HCT116 (cell line): ENCODE results near the gene TIMM10B. TPM values are rescaled to one million over a fixed set of nuclear protein-coding genes. Genes with fewer than 3 reads are reported as not detected.

Source experiments
- ATAC-seq: fragments of 200-7000 bp; cut with Tn5 transposase; 2 replicates; pipeline ENCODE4 v1.9.1; 2020; ENCODE audit warnings: mild to moderate bottlenecking, moderate library complexity
- BruUV-seq: library from RNA; stranded (reverse); fragments of 400-500 nt; replicated peaks from 2 replicates; lab custom pipeline; 2021; lab: Mats Ljungman, UMichigan
- CTCF ChIA-PET: fragments of 300-600 bp; sonication (Branson Sonifier 250); formaldehyde crosslinking; loops from one replicate; lab custom pipeline; 2021; ENCODE audit warnings: antibody characterized with exemption; lab: Charles Lee
- POLR2A ChIA-PET: fragments of 300-600, 350-600 bp; sonication (Branson Sonifier 250); formaldehyde crosslinking; loops from one replicate; lab custom pipeline; 2021; ENCODE audit warnings: antibody characterized with exemption; lab: Charles Lee
- RAD21 ChIA-PET, 2 experiments: fragments of 300-600 bp; sonication (Branson Sonifier 250); formaldehyde crosslinking; loops; one replicate each; lab custom pipeline; 2023; ENCODE audit warnings: low total read pairs in 2 of 2; ENCODE audit not compliant: uncharacterized antibody in 2 of 2, unreplicated experiment in 2 of 2, low non-redundant PET in 1 of 2; lab: Charles Lee
- DNase-seq: peaks from one replicate; pipeline ENCODE4 v3.0.0-alpha.2; 2010; ENCODE audit warnings: low read depth, low spot score
- H2AFZ ChIP-seq: fragments of 200-600 bp; shearing (Covaris generic), sonication (generic); 2 replicates; pipeline ENCODE4 v1.6.1; 2017; ENCODE audit warnings: low read depth, mixed run types, mixed read lengths, antibody characterized with exemption, low read length; ENCODE audit not compliant: poor library complexity, severe bottlenecking
- H3K27ac ChIP-seq: 2 replicates; pipeline ENCODE4 v1.5.1; 2012; ENCODE audit warnings: low read depth, low read length
- H3K27me3 ChIP-seq: fragments of 200-600 bp; sonication (generic); 2 replicates; pipeline ENCODE4 v1.6.1; 2016; ENCODE audit warnings: mixed run types, low read length, mixed read lengths; ENCODE audit not compliant: insufficient read depth
- H3K36me3 ChIP-seq, 2 experiments: fragments of 200-500 bp in 1 of 2; fragments of 200-600 bp in 1 of 2; sonication (Bioruptor generic) in 1 of 2; sonication (generic) in 1 of 2; 2 replicates each; pipeline versions ENCODE4 v1.5.1 to v1.6.1; 2014 to 2016; ENCODE audit warnings: low read length in 2 of 2, inconsistent platforms in 1 of 2, mixed read lengths in 1 of 2, mixed run types in 1 of 2; ENCODE audit not compliant: insufficient read depth in 2 of 2, control insufficient read depth in 1 of 2
- H3K4me1 ChIP-seq, 2 experiments: fragments of 200-600 bp in 1 of 2; sonication (generic) in 1 of 2; 2 replicates each; pipeline versions ENCODE4 v1.5.1 to v1.6.1; 2012 to 2017; ENCODE audit warnings: low read length in 2 of 2, inconsistent platforms in 1 of 2, mild to moderate bottlenecking in 1 of 2, mixed read lengths in 1 of 2, mixed run types in 1 of 2, moderate library complexity in 1 of 2; ENCODE audit not compliant: insufficient read depth in 2 of 2, control insufficient read depth in 1 of 2
- H3K4me2 ChIP-seq: fragments of 200-600 bp; sonication (generic); 2 replicates; pipeline ENCODE4 v1.6.1; 2017; ENCODE audit warnings: mixed run types, low read length, mixed read lengths
- H3K4me3 ChIP-seq, 2 experiments: fragments of 200-600 bp in 1 of 2; sonication (generic) in 1 of 2; replicated peaks in 1 of 2; 2 replicates each; pipeline ENCODE4 v1.5.1; 2011 to 2016; ENCODE audit warnings: low read length in 2 of 2, control low read depth in 1 of 2, low read depth in 1 of 2, mild to moderate bottlenecking in 1 of 2, mixed read lengths in 1 of 2, mixed run types in 1 of 2
- H3K79me2 ChIP-seq: fragments of 200-600 bp; sonication (generic); 2 replicates; pipeline ENCODE4 v1.6.1; 2017; ENCODE audit warnings: mild to moderate bottlenecking, mixed run types, low read length, moderate library complexity, mixed read lengths; ENCODE audit not compliant: insufficient read depth
- H3K9ac ChIP-seq: fragments of 200-600 bp; sonication (generic); 2 replicates; pipeline ENCODE4 v1.6.1; 2016; ENCODE audit warnings: low read length, mixed read lengths
- H3K9me2 ChIP-seq: fragments of 200-600 bp; sonication (generic), shearing (Covaris generic); 2 replicates; pipeline ENCODE4 v1.6.1; 2017; ENCODE audit warnings: mixed run types, mild to moderate bottlenecking, moderate library complexity; ENCODE audit not compliant: insufficient read depth
- H3K9me3 ChIP-seq, 2 experiments: fragments of 200-500 bp in 1 of 2; fragments of 200-600 bp in 1 of 2; sonication (Bioruptor generic) in 1 of 2; sonication (generic) in 1 of 2; 2 replicates each; pipeline ENCODE4 v1.6.1; 2014 to 2017; ENCODE audit warnings: low read length in 2 of 2, mixed read lengths in 2 of 2, inconsistent platforms in 1 of 2, low read depth in 1 of 2, mild to moderate bottlenecking in 1 of 2, mixed run types in 1 of 2, moderate library complexity in 1 of 2; ENCODE audit not compliant: control insufficient read depth in 1 of 2, insufficient read depth in 1 of 2
- H4K20me1 ChIP-seq: fragments of 200-600 bp; sonication (generic), shearing (Covaris generic); 2 replicates; pipeline ENCODE4 v1.6.1; 2017; ENCODE audit warnings: mixed run types, mild to moderate bottlenecking, moderate library complexity; ENCODE audit not compliant: insufficient read depth
- EGR1 ChIP-seq: IDR thresholded peaks from 2 replicates; pipeline ENCODE4 v1.6.1; 2012; ENCODE audit warnings: low read depth
- EZH2phosphoT487 ChIP-seq: fragments of 200-600 bp; IDR thresholded peaks from 2 replicates; pipeline ENCODE4 v1.6.1; 2018; ENCODE audit warnings: antibody characterized with exemption, borderline replicate concordance
- FOSL1 ChIP-seq: IDR thresholded peaks from 2 replicates; pipeline ENCODE4 v1.6.1; 2012; ENCODE audit warnings: low read depth
- POLR2A ChIP-seq: IDR thresholded peaks from 2 replicates; pipeline ENCODE4 v1.7.0; 2011; ENCODE audit warnings: borderline replicate concordance; ENCODE audit not compliant: insufficient read depth, insufficient read length; ENCODE audit errors: extremely low read depth
- SIN3A ChIP-seq: IDR thresholded peaks from 2 replicates; pipeline ENCODE4 v1.6.1; 2012; ENCODE audit warnings: low read depth
- SP1 ChIP-seq: IDR thresholded peaks from 2 replicates; pipeline ENCODE4 v1.6.1; 2012; ENCODE audit warnings: low read depth
- SRF ChIP-seq: IDR thresholded peaks from 2 replicates; pipeline ENCODE4 v1.6.1; 2012; ENCODE audit warnings: low read depth
- TCF7L2 ChIP-seq: IDR thresholded peaks from 2 replicates; pipeline ENCODE4 v1.7.0; 2011; ENCODE audit warnings: borderline replicate concordance, inconsistent platforms; ENCODE audit not compliant: insufficient read depth, insufficient read length; ENCODE audit errors: extremely low read depth
- ZNF274 ChIP-seq: fragments of 200-500 bp; sonication (Bioruptor generic); IDR thresholded peaks from 2 replicates; pipeline ENCODE4 v1.6.1; 2014; ENCODE audit warnings: mild to moderate bottlenecking, low read depth, low read length, inconsistent platforms
- intact Hi-C: fragments of 100-400 bp; cut with micrococcal nuclease; formaldehyde crosslinking; loops from 2 replicates; pipeline ENCODE4 v1.10.0; 2022
- total RNA-seq: library from RNA; stranded (reverse); gene quantifications from one replicate; pipeline ENCODE4 v1.2.1, GENCODE V29; 2021; ENCODE audit not compliant: unreplicated experiment
- TF ChIP-seq, protein P1 (sequence below): IDR thresholded peaks from 2 replicates; pipeline ENCODE4 v1.6.1; 2012; ENCODE audit warnings: low read depth
- TF ChIP-seq, protein P2 (sequence below): IDR thresholded peaks from 2 replicates; pipeline ENCODE4 v1.6.1; 2011; ENCODE audit warnings: mild to moderate bottlenecking, low read length, moderate library complexity; ENCODE audit not compliant: insufficient replicate concordance; ENCODE audit errors: extremely low read depth

TIMM10B gene
- total RNA-seq, 1 experiment from 2014 or later, result 22.9 TPM

DNA sequence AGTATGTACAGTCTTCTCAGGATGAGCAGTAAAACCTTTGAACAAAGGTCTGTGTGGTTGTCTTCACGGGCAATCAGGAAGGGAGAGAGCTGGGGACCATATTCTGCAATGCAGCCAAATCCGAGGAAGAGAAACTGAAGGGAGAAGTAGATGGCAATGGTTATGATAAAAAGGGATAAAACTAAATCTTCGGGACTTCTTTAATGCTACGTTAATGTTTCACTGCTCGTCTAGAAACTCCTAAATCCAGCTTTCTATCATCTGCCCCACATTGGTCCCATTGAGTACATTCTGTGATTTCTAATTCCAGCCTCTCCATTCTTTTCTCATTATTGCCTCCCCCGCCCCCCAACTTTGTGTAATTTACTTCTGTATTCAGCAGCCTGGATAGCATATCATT, 1.7 kb downstream of the TIMM10B start:
- ChIA-PET RAD21 (no interaction called here), CTCF (no interaction called here), POLR2A (no interaction called here)
- Histone ChIP-seq H3K9ac (no peak overlapping the region; the same call in 1 of the 2 replicates), H3K4me2 (peak overlapping the region; percentile 93; the same call in 1 of the 2 replicates), H2AFZ (no peak overlapping the region), H3K9me2 (no peaks in the 10 kb centered on the region), H4K20me1 (no peaks in the 10 kb centered on the region; the same call in 1 of the 2 replicates), H3K9me3 (no peaks in the 10 kb centered on the region), H3K36me3 (peaks cover 28 to 62% of the 10 kb centered on the region in 2 experiments), H3K4me3 (no peak overlapping the region), H3K79me2 (peaks cover 52% of the 10 kb centered on the region), H3K27ac (no peak overlapping the region), H3K4me1 (peaks cover 13 to 21% of the 10 kb centered on the region in 2 experiments; a peak in 3 of 4 replicates), H3K27me3 (no peaks in the 10 kb centered on the region)
- TF ChIP-seq EZH2phosphoT487 (no peak), FOSL1 (no peak), SP1 (no peak), POLR2A (no peak), SIN3A (no peak), ZNF274 (no peak), TCF7L2 (no peak), SRF (no peak), EGR1 (no peak)
- TF ChIP-seq, protein P1, sequence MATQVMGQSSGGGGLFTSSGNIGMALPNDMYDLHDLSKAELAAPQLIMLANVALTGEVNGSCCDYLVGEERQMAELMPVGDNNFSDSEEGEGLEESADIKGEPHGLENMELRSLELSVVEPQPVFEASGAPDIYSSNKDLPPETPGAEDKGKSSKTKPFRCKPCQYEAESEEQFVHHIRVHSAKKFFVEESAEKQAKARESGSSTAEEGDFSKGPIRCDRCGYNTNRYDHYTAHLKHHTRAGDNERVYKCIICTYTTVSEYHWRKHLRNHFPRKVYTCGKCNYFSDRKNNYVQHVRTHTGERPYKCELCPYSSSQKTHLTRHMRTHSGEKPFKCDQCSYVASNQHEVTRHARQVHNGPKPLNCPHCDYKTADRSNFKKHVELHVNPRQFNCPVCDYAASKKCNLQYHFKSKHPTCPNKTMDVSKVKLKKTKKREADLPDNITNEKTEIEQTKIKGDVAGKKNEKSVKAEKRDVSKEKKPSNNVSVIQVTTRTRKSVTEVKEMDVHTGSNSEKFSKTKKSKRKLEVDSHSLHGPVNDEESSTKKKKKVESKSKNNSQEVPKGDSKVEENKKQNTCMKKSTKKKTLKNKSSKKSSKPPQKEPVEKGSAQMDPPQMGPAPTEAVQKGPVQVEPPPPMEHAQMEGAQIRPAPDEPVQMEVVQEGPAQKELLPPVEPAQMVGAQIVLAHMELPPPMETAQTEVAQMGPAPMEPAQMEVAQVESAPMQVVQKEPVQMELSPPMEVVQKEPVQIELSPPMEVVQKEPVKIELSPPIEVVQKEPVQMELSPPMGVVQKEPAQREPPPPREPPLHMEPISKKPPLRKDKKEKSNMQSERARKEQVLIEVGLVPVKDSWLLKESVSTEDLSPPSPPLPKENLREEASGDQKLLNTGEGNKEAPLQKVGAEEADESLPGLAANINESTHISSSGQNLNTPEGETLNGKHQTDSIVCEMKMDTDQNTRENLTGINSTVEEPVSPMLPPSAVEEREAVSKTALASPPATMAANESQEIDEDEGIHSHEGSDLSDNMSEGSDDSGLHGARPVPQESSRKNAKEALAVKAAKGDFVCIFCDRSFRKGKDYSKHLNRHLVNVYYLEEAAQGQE, result no peak
- TF ChIP-seq, protein P2, sequence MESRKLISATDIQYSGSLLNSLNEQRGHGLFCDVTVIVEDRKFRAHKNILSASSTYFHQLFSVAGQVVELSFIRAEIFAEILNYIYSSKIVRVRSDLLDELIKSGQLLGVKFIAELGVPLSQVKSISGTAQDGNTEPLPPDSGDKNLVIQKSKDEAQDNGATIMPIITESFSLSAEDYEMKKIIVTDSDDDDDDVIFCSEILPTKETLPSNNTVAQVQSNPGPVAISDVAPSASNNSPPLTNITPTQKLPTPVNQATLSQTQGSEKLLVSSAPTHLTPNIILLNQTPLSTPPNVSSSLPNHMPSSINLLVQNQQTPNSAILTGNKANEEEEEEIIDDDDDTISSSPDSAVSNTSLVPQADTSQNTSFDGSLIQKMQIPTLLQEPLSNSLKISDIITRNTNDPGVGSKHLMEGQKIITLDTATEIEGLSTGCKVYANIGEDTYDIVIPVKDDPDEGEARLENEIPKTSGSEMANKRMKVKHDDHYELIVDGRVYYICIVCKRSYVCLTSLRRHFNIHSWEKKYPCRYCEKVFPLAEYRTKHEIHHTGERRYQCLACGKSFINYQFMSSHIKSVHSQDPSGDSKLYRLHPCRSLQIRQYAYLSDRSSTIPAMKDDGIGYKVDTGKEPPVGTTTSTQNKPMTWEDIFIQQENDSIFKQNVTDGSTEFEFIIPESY, result no peak
- no TSS peak for BruUV-seq
- intact Hi-C loops, result no loop called here
- DNase-seq, result no peak
- no peak for ATAC-seq
